Left ventricle myocardium inferior (tissue), 1 donor: ENCODE data around the gene BANP. TPM values are rescaled to one million over a fixed set of nuclear protein-coding genes. Genes with fewer than 3 reads are reported as not detected.
A peak's percentile ranks its signal among the peaks of the same experiment; 100 is the strongest.
"Not testable (repeated sequence)": the region's sequence is repeated elsewhere in the genome, so short reads cannot be mapped to it uniquely, and the experiment has no call there.

Experiments used
- DNase-seq: peaks from one replicate; pipeline ENCODE4 v3.0.0-alpha.2; 2020
- H3K27ac ChIP-seq: fragments of 200-600 bp; replicated peaks from 2 replicates; pipeline ENCODE4 v1.8.0; 2021
- H3K27me3 ChIP-seq: fragments of 200-600 bp; 2 replicates; pipeline ENCODE4 v1.8.0; 2021; ENCODE audit warnings: low read depth
- H3K36me3 ChIP-seq: fragments of 200-600 bp; 2 replicates; pipeline ENCODE4 v1.8.0; 2021
- H3K4me1 ChIP-seq: fragments of 200-600 bp; 2 replicates; pipeline ENCODE4 v1.8.0; 2021
- H3K4me3 ChIP-seq: fragments of 200-600 bp; 2 replicates; pipeline ENCODE4 v1.8.0; 2021; ENCODE audit warnings: mild to moderate bottlenecking, moderate library complexity
- H3K9me3 ChIP-seq: fragments of 200-600 bp; replicated peaks from 2 replicates; pipeline ENCODE4 v1.8.0; 2021
- CTCF ChIP-seq: fragments of 200-600 bp; IDR thresholded peaks from 2 replicates; pipeline ENCODE4 v1.8.0; 2021; ENCODE audit warnings: antibody characterized with exemption, mild to moderate bottlenecking, borderline replicate concordance
- intact Hi-C: fragments of 100-400 bp; cut with micrococcal nuclease; formaldehyde crosslinking; loops from one replicate; pipeline ENCODE4 v1.11.0; 2022
- total RNA-seq: library from RNA; stranded (reverse); fragmentation: NEBNext Ultra II Directional; extraction: Animal tissue kit (Norgen Biotek cat#: 25700); gene quantifications from one replicate; pipeline ENCODE4 v1.2.1, GENCODE V29; 2021
- donor health status: DM: no; HTN: yes; CAD: no; lungs with severe emphysema.

The BANP gene
- total RNA-seq, 1 donor from 2014 or later: 12.6 TPM

DNA sequence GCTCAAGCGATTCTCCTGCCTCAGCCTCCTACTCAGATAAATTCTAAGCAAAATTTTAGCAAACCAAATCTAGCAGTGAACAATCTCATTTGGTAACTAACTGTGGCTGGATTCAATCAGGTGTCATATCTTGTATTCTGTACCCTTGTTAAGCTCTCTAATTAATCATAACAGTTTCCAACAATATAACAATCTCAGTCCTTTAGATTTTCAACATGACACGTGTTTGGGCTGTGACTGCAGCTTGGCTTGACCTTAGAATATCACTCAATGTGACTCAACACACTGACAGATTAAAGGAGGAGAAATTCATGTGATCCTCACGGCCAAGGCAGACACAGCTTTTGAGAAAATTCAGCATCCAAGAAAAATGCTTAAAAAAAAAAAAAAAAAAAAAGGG, 133.6 kb downstream of the BANP start:
- Histone ChIP-seq H3K4me1 (peaks cover 5% of the 10 kb centered on the region), H3K27ac (no peak overlapping the region), H3K27me3 (peaks cover 9% of the 10 kb centered on the region), H3K4me3 (no peak overlapping the region), H3K36me3 (no peaks in the 10 kb centered on the region), H3K9me3 (no peaks in the 10 kb centered on the region)
- no peak for DNase-seq
- intact Hi-C loops: no loop called here
- TF ChIP-seq CTCF: no peak

- H3K4me3 ChIP-seq: no peak overlapping the region
- no peak for TF ChIP-seq CTCF
- H3K27me3 ChIP-seq: peaks cover 13% of the 10 kb centered on the region
- no peaks in the 10 kb centered on the region for H3K9me3 ChIP-seq
- H3K27ac ChIP-seq: no peak overlapping the region
- DNase-seq: no peak
- intact Hi-C loops: no loop called here
- no peaks in the 10 kb centered on the region for H3K36me3 ChIP-seq
- peaks cover 14% of the 10 kb centered on the region for H3K4me1 ChIP-seq
Measured at GRCh38 chr16:88086571-88087516, 135.6 kb downstream of the BANP start.

DNA sequence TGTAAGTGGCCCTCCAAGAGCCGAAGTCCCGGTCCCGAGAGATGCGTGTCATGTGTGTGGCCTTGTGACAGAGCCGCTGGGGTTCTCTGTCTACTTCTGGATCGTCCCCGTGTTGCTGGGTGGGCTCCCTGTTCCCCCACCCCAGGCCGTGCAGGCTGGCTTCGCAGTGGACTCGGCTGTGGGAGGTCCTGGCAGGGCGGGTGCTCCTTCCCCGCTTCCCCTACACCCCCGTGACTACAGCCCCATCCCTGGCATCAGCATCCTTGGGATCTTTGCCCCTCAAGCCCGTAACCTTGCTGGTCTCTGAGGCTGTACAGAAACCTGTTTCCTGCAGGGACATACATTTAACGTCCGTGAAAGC, 136.3 kb downstream of the BANP start:
- no peak overlapping the region for H3K4me3 ChIP-seq
- no peaks in the 10 kb centered on the region for H3K36me3 ChIP-seq

DNA sequence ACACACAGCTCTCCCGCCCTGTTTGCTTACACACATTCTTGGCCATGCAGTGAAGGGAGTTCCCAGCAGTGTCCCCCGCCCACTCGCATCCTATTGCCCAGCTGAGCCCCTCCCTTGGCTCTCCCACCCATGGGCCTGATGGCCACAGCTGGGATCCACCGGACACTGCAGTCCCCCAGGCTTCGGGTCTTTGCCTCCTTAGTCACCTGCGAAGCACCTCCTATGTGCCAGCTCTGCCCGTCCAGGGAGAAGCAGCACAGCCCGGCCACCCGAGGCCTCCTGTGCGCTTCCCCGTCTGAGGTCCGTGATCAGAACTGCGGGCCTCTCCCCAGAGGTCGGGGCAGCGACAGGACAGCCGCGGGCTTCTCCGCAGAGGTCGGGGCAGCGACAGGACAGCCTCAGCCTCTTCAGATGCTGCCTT, 136.9 kb downstream of the BANP start:
- Histone ChIP-seq H3K4me1 (peaks cover 14% of the 10 kb centered on the region), H3K4me3 (no peak overlapping the region), H3K27me3 (peaks cover 13% of the 10 kb centered on the region), H3K27ac (no peak overlapping the region), H3K36me3 (no peaks in the 10 kb centered on the region), H3K9me3 (no peaks in the 10 kb centered on the region)
- peak; percentile 48 for DNase-seq
- no peak for TF ChIP-seq CTCF
- intact Hi-C loops: no loop called here

More for the DNA sequence above, 136.3 kb downstream of the BANP start:
- Histone ChIP-seq H3K4me1 (peaks cover 14% of the 10 kb centered on the region), H3K9me3 (no peaks in the 10 kb centered on the region), H3K27me3 (peaks cover 13% of the 10 kb centered on the region), H3K27ac (no peak overlapping the region)
- intact Hi-C loops: no loop called here
- no peak for DNase-seq
- TF ChIP-seq CTCF: no peak

GRCh38 chr16:88088611-88089010, 137.4 kb downstream of the BANP start:
- not testable (repeated sequence) for H3K27ac ChIP-seq

DNA sequence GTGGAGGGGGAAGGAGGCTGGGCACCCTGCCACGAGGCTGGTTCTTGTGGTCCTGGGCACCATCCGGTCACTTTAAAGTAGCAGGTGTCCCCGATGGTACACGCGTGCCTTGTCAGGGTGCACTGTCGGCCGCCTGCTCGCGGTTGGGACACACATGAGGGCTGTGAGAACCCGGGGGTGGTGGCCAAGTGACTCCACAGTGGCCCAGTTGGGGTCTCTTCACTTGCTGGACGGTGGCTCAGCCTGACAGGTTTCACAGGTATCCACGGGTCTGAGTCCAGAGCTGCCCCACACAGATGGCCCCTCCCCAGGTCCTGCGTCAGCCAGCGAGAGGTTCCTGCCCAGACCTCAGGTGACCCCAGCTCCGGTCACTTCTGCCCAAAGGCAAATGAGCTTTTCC, 137.8 kb downstream of the BANP start:
- DNase-seq, intact Hi-C loops, H3K9me3 ChIP-seq, H3K36me3 ChIP-seq, H3K27ac ChIP-seq, H3K4me3 ChIP-seq: not testable (repeated sequence)
- peaks cover 13% of the 10 kb centered on the region for H3K27me3 ChIP-seq
- H3K4me1 ChIP-seq: peaks cover 14% of the 10 kb centered on the region

More at GRCh38 chr16:88088611-88089010, 137.4 kb downstream of the BANP start:
- H3K9me3 ChIP-seq, H3K4me3 ChIP-seq, H3K36me3 ChIP-seq, intact Hi-C loops, DNase-seq: not testable (repeated sequence)
- Histone ChIP-seq H3K4me1 (peaks cover 14% of the 10 kb centered on the region), H3K27me3 (peaks cover 13% of the 10 kb centered on the region)

- H3K4me3 ChIP-seq, H3K9me3 ChIP-seq, DNase-seq, intact Hi-C loops, H3K27ac ChIP-seq, H3K36me3 ChIP-seq: not testable (repeated sequence)
- peaks cover 13% of the 10 kb centered on the region for H3K27me3 ChIP-seq
- H3K4me1 ChIP-seq: peaks cover 14% of the 10 kb centered on the region
Measured at GRCh38 chr16:88089632-88090376, 138.6 kb downstream of the BANP start.

GRCh38 chr16:88090377-88091175, 139.3 kb downstream of the BANP start:
- H3K27ac ChIP-seq, H3K36me3 ChIP-seq, DNase-seq, H3K9me3 ChIP-seq, H3K4me3 ChIP-seq, intact Hi-C loops: not testable (repeated sequence)
- Histone ChIP-seq H3K27me3 (peaks cover 13% of the 10 kb centered on the region), H3K4me1 (peaks cover 14% of the 10 kb centered on the region)
